ENCODE data around the gene MCOLN3. TPM values are rescaled to one million over a fixed set of nuclear protein-coding genes. Genes with fewer than 3 reads are reported as not detected.

MCOLN3 gene
- total and polyA plus RNA-seq, 7 experiments from 2014 or later = 0.43 to 11.1 (median 0.95) TPM

- Mint-ChIP-seq H3K36me3 (peaks cover 0 to 19% (median 0%) of the 10 kb centered on the region in 5 donors), H3K9me3 (peaks cover 0 to 11% (median 5%) of the 10 kb centered on the region in 11 donors), H3K27me3 (peaks cover 28 to 48% (median 42%) of the 10 kb centered on the region in 5 donors), H3K4me3 (peak overlapping the region; percentile 65 to 95 (median 86)), H3K4me1 (peaks cover 13 to 45% (median 16%) of the 10 kb centered on the region in 7 donors), H3K27ac (peak overlapping the region in 5 of 9 donors; percentile 50 to 77 (median 71))
- Histone ChIP-seq H3K27ac (ENCODE audit: low read depth, low read length) (no peak overlapping the region), H3K27me3 (ENCODE audit: control insufficient read depth in 2 of 2, insufficient read depth in 2 of 2, low read length in 2 of 2) (peaks cover 0 to 13% of the 10 kb centered on the region in 2 donors), H3K9me3 (ENCODE audit: control insufficient read depth in 2 of 3, low read length in 3 of 3) (no peaks in the 10 kb centered on the region), H3K4me1 (ENCODE audit: control insufficient read depth in 2 of 2, insufficient read depth in 2 of 2, low read length in 2 of 2) (peaks cover 14 to 17% of the 10 kb centered on the region in 2 donors), H3K4me3 (ENCODE audit: low read length) (peak overlapping the region; percentile 57), H3K36me3 (ENCODE audit: control insufficient read depth in 2 of 3, insufficient read depth in 3 of 3, low read length in 3 of 3) (no peaks in the 10 kb centered on the region)
- peak; percentile 62 for ATAC-seq
- ChIA-PET CTCF (interaction anchor here (1.0 kb wide), 1 partner anchor 54 kb away, joined by 4 read pairs; no protein-coding TSS in a partner anchor), POLR2A (interaction anchor here (0.8 kb wide), 1 partner anchor 203 kb away, joined by 3 read pairs; no protein-coding TSS in a partner anchor)
- intact Hi-C loops (cut with micrococcal nuclease) = loop anchor here (1.0 to 10.0 kb wide), 6 partner anchors 29 to 279 kb away; partner anchors contain the start of gene BCL10 (in 1 of the 2)
- DNase-seq = peak in 7 of 9 donors; percentile 6 to 51 (median 27)
Measured at GRCh38 chr1:84998642-84999280, 49.5 kb downstream of the MCOLN3 start.

- Mint-ChIP-seq H3K36me3 (peaks cover 0 to 17% (median 0%) of the 10 kb centered on the region in 5 donors), H3K4me3 (peak overlapping the region; percentile 78 to 95 (median 86)), H3K27me3 (peaks cover 28 to 53% (median 39%) of the 10 kb centered on the region in 5 donors), H3K4me1 (peaks cover 13 to 51% (median 16%) of the 10 kb centered on the region in 7 donors), H3K9me3 (peaks cover 0 to 4% (median 1%) of the 10 kb centered on the region in 11 donors), H3K27ac (peak overlapping the region in 5 of 9 donors; percentile 43 to 85 (median 57))
- POLR2A ChIA-PET = interaction anchor here (0.8 kb wide), 1 partner anchor 204 kb away, joined by 3 read pairs; no protein-coding TSS in a partner anchor
- H3K4me3 ChIP-seq (ENCODE audit: low read length) = peak overlapping the region; percentile 57
- H3K9me3 ChIP-seq (ENCODE audit: control insufficient read depth in 2 of 3, low read length in 3 of 3) = no peaks in the 10 kb centered on the region
- CTCF ChIA-PET = interaction anchor here (1.0 kb wide), 1 partner anchor 53 kb away, joined by 4 read pairs; no protein-coding TSS in a partner anchor
- peaks cover 0 to 13% of the 10 kb centered on the region in 2 donors for H3K27me3 ChIP-seq (ENCODE audit: control insufficient read depth in 2 of 2, insufficient read depth in 2 of 2, low read length in 2 of 2)
- H3K36me3 ChIP-seq (ENCODE audit: control insufficient read depth in 2 of 3, insufficient read depth in 3 of 3, low read length in 3 of 3) = no peaks in the 10 kb centered on the region
- intact Hi-C loops (cut with micrococcal nuclease) = loop anchor here (1.0 to 10.0 kb wide), 13 partner anchors 25 to 423 kb away; partner anchors contain the start of genes BCL10 (in 2 of the 2), SYDE2 (in 2 of the 2), C1orf52 (in 1 of the 2) and CTBS (in 1 of the 2)
- DNase-seq (peak in 5 of 9 donors; percentile 9 to 19 (median 19)), ATAC-seq (no peak)
- H3K27ac ChIP-seq (ENCODE audit: low read depth, low read length) = no peak overlapping the region
- peaks cover 17 to 19% of the 10 kb centered on the region in 2 donors for H3K4me1 ChIP-seq (ENCODE audit: control insufficient read depth in 2 of 2, insufficient read depth in 2 of 2, low read length in 2 of 2)
Measured at GRCh38 chr1:84997667-84998600, 50.4 kb downstream of the MCOLN3 start.

- peaks cover 13 to 57% (median 16%) of the 10 kb centered on the region in 7 donors for H3K4me1 Mint-ChIP-seq
- H3K36me3 Mint-ChIP-seq = peaks cover 0 to 18% (median 0%) of the 10 kb centered on the region in 5 donors
- intact Hi-C loops (cut with micrococcal nuclease) = loop anchor here (1.0 to 10.0 kb wide), 12 partner anchors 24 to 422 kb away; partner anchors contain the start of genes BCL10 (in 2 of the 2), SYDE2 (in 2 of the 2), C1orf52 (in 1 of the 2) and CTBS (in 1 of the 2)
- H3K4me3 ChIP-seq (ENCODE audit: low read length) = peak within 1 kb of the TSS; percentile 77
- H3K4me1 ChIP-seq (ENCODE audit: control insufficient read depth in 2 of 2, insufficient read depth in 2 of 2, low read length in 2 of 2) = peaks cover 17 to 26% of the 10 kb centered on the region in 2 donors
- peaks cover 0 to 3% (median 0%) of the 10 kb centered on the region in 11 donors for H3K9me3 Mint-ChIP-seq
- no peaks in the 10 kb centered on the region for H3K36me3 ChIP-seq (ENCODE audit: control insufficient read depth in 2 of 3, insufficient read depth in 3 of 3, low read length in 3 of 3)
- peaks cover 0 to 13% of the 10 kb centered on the region in 2 donors for H3K27me3 ChIP-seq (ENCODE audit: control insufficient read depth in 2 of 2, insufficient read depth in 2 of 2, low read length in 2 of 2)
- no peaks in the 10 kb centered on the region for H3K9me3 ChIP-seq (ENCODE audit: control insufficient read depth in 2 of 3, low read length in 3 of 3)
- ATAC-seq (peak; percentile 89), DNase-seq (peak; percentile 7 to 69 (median 37))
- CTCF ChIA-PET = interaction anchor here (1.3 kb wide), 1 partner anchor 52 kb away, joined by 4 read pairs; no protein-coding TSS in a partner anchor
- H3K27ac ChIP-seq (ENCODE audit: low read depth, low read length) = no peak within 1 kb of the TSS
- peak within 1 kb of the TSS; percentile 80 to 95 (median 86) for H3K4me3 Mint-ChIP-seq
- peaks cover 28 to 55% (median 35%) of the 10 kb centered on the region in 5 donors for H3K27me3 Mint-ChIP-seq
- POLR2A ChIA-PET = no interaction called here
- peak within 1 kb of the TSS in 4 of 9 donors; percentile 33 to 85 (median 66) for H3K27ac Mint-ChIP-seq
Measured at GRCh38 chr1:84996846-84997666, 51.2 kb downstream of the MCOLN3 start, which contains the start of gene MCOLN2. Gene MCOLN2, minus strand, starts transcription at chr1:84997113. Its CDS starts 241 bp downstream, at chr1:84996872.

GRCh38 chr1:84995484-84996334 is 52.6 kb downstream of the MCOLN3 start:
- Histone ChIP-seq H3K4me1 (ENCODE audit: control insufficient read depth in 2 of 2, insufficient read depth in 2 of 2, low read length in 2 of 2) (peaks cover 17 to 36% of the 10 kb centered on the region in 2 donors), H3K9me3 (ENCODE audit: control insufficient read depth in 2 of 3, low read length in 3 of 3) (no peaks in the 10 kb centered on the region), H3K4me3 (ENCODE audit: low read length) (peak overlapping the region; percentile 38), H3K27ac (ENCODE audit: low read depth, low read length) (no peak overlapping the region), H3K36me3 (ENCODE audit: control insufficient read depth in 2 of 3, insufficient read depth in 3 of 3, low read length in 3 of 3) (no peaks in the 10 kb centered on the region), H3K27me3 (ENCODE audit: control insufficient read depth in 2 of 2, insufficient read depth in 2 of 2, low read length in 2 of 2) (peaks cover 0 to 13% of the 10 kb centered on the region in 2 donors)
- ChIA-PET POLR2A (interaction anchor here (1.3 kb wide), 1 partner anchor 50 kb away, joined by 5 read pairs; no protein-coding TSS in a partner anchor), CTCF (interaction anchor here (1.3 kb wide), 1 partner anchor 51 kb away, joined by 4 read pairs; no protein-coding TSS in a partner anchor)
- peak overlapping the region in 1 of 9 donors; percentile 77 for H3K27ac Mint-ChIP-seq
- DNase-seq (no peak), ATAC-seq (no peak)
- peaks cover 24 to 44% (median 28%) of the 10 kb centered on the region in 5 donors for H3K27me3 Mint-ChIP-seq
- peaks cover 13 to 59% (median 16%) of the 10 kb centered on the region in 7 donors for H3K4me1 Mint-ChIP-seq
- peaks cover 0 to 21% (median 0%) of the 10 kb centered on the region in 5 donors for H3K36me3 Mint-ChIP-seq
- peaks cover 0 to 3% (median 0%) of the 10 kb centered on the region in 11 donors for H3K9me3 Mint-ChIP-seq
- intact Hi-C loops (cut with micrococcal nuclease) = loop anchor here (1.0 to 10.0 kb wide), 11 partner anchors 23 to 421 kb away; partner anchors contain the start of genes BCL10 (in 2 of the 2), C1orf52 (in 1 of the 2), CTBS (in 1 of the 2) and MCOLN3 (in 1 of the 2)
- H3K4me3 Mint-ChIP-seq = peak overlapping the region; percentile 36 to 95 (median 81)
